Measurements from ENCODE around the gene GOLGA7B.

The GOLGA7B gene

GRCh38 chr10:97869091-97870042 lies 19.7 kb downstream of the GOLGA7B start:
- DNase-seq = peak; percentile 49

GRCh38 chr10:97870990-97871389 lies 21.3 kb downstream of the GOLGA7B start:
- no peak for DNase-seq

GRCh38 chr10:97873569-97873968 lies 23.9 kb downstream of the GOLGA7B start:
- no peak for DNase-seq

GRCh38 chr10:97874332-97874731 lies 24.7 kb downstream of the GOLGA7B start:
- DNase-seq = no peak

- no peak for DNase-seq
Observed at GRCh38 chr10:97875391-97875790, 25.7 kb downstream of the GOLGA7B start.

GRCh38 chr10:97876402-97876801 lies 26.8 kb downstream of the GOLGA7B start:
- DNase-seq = no peak

GRCh38 chr10:97879241-97879640 lies 29.6 kb downstream of the GOLGA7B start:
- no peak for DNase-seq

GRCh38 chr10:97880109-97880508 lies 30.5 kb downstream of the GOLGA7B start:
- DNase-seq = no peak

GRCh38 chr10:97882142-97883091 lies 32.8 kb downstream of the GOLGA7B start:
- no peak for DNase-seq

DNA sequence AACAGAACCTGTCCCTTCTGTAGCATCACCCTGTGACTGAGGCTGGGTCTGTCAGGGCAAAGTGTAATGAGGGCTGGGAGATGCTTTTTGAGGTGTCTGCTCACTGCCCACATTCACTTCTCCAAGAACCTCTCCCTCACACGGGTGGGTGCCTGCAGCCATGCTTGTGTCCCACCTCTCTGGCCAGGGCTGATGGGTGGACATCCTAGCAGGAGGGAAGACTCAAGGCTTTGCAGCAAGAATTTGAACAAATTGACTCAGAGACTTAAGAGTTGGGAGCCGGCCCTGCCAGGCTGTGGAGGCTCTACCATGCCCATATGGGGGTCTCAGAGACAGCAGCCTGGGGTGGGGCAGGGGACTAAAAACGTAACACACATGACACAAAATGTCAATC lies 33.4 kb downstream of the GOLGA7B start:
- DNase-seq = no peak

GRCh38 chr10:97886286-97886685 lies 36.6 kb downstream of the GOLGA7B start:
- DNase-seq = no peak

- no peak for DNase-seq
Observed at GRCh38 chr10:97887399-97887798, 37.8 kb downstream of the GOLGA7B start.

DNA sequence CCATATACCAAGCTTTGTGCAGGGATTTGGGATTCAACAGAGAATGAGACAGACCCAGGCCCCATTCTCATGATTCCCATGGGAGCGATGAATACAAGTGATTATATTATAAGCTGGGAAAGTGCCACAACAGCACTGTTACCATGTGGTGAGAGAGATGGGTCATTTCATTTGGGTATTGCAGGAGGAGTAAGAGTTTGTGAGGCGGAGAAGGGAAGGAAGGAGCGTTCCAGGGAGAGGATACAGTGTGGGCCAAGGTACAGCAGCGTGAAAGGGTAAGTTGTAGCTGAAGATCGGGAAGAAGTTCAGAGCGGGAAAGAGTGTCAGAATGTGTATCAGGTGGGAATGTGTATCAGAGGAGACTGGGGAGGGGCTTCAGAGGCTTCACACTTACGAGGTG lies 38.5 kb downstream of the GOLGA7B start:
- DNase-seq = no peak

GRCh38 chr10:97888641-97889262 lies 39.1 kb downstream of the GOLGA7B start:
- DNase-seq = no peak

GRCh38 chr10:97889461-97890265 lies 40.0 kb downstream of the GOLGA7B start:
- DNase-seq = no peak

- no peak for DNase-seq
Observed at GRCh38 chr10:97891497-97892167, 42.0 kb downstream of the GOLGA7B start.

- DNase-seq = no peak
Observed at GRCh38 chr10:97892506-97892905, 42.9 kb downstream of the GOLGA7B start.

DNA sequence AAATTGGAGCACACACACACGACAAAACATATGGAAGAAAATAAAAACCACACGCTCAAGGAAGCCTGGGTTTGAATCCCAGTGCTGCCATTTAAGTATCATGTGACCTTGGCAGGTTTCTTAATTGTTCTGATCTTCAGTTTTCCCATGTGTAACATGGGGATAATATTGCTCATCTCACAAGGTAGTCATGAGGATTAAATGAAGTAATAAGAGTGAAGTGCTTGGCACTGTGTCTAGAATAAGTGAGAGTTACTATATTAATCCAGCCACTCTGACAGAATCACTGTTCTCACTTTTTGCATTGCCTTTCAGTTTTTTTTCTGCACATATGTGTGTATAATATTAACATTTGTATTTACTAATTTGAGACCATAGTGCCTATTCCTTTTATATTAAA lies 43.3 kb downstream of the GOLGA7B start:
- DNase-seq = no peak

DNA sequence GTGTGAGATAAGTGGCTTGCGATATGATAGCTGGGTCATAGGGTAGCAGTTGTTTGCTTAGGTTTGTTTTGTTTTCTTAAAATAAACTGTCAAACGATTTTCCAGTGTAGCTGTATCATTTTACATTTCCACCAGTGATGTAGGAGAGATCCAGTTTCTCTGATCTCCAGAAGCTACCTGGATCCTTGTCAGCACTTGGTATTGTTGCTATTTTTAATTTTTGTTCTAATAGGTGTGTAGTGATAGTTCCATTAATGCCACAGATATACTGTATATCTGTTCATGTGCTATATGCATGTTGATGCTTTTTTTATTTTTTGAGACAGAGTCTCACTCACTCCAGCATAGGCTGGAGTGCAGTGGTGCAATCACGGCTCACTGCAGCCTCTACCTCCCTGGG lies 44.4 kb downstream of the GOLGA7B start:
- no peak for DNase-seq

DNA sequence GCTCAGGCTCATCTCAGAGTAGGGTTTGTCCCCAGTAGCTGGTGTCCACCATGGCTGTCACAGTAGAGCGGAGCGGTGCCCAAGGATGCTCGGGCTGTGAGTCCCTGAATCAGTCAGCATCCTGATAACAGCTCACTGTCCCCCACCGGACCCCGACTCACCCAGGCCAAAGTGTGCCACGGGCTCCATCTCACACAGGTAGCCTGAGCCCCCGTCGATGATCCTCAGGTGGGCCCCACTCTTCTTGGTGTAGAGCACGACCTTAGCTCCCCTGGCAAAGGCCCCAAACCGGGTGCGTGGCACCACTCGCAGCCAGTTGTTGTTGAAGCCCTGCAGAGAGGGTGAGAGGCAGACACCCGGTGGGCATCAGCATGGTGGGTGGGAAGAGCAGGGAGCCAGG lies 45.4 kb downstream of the GOLGA7B start:
- DNase-seq = no peak

- peak; percentile 10 for DNase-seq
Observed at GRCh38 chr10:97895915-97896314, 46.3 kb downstream of the GOLGA7B start.

Measured in NCI-H526 treated with DMSO at 0.1 percent for 48 hours (cell line).